GM12878 (cell line): ENCODE data around the gene PNLIPRP2. TPM values are rescaled to one million over a fixed set of nuclear protein-coding genes. Genes with fewer than 3 reads are reported as not detected.

ENCODE experiments used
- ATAC-seq: fragments of 200-7000 bp; cut with Tn5 transposase; 3 replicates; pipeline ENCODE4 v1.9.1; 2020; ENCODE audit warnings: mild to moderate bottlenecking, moderate library complexity
- BruUV-seq: library from RNA; stranded (reverse); fragments of 400-500 nt; replicated peaks from 2 replicates; lab custom pipeline; 2021; lab: Mats Ljungman, UMichigan
- CTCF ChIA-PET: fragments of 300-600 bp; sonication (Branson Sonifier 250); formaldehyde crosslinking; extraction: SDS; loops from one replicate; lab custom pipeline; 2021; ENCODE audit warnings: inconsistent platforms; lab: Yijun Ruan, JAX
- POLR2A ChIA-PET: fragments of 350-600 bp; formaldehyde crosslinking; extraction: SDS; loops from one replicate; lab custom pipeline; 2021; ENCODE audit warnings: inconsistent platforms; lab: Charles Lee
- RAD21 ChIA-PET: fragments of 300-600 bp; sonication (Branson Sonifier 250); formaldehyde crosslinking; loops from one replicate; lab custom pipeline; 2023; ENCODE audit warnings: antibody characterized with exemption; ENCODE audit not compliant: unreplicated experiment; lab: Charles Lee
- SMC1A ChIA-PET: fragments of 300-600 bp; sonication (Branson Sonifier 250); formaldehyde crosslinking; loops from one replicate; lab custom pipeline; 2023; ENCODE audit not compliant: unreplicated experiment, uncharacterized antibody; lab: Charles Lee
- DNase-seq: peaks from one replicate; pipeline ENCODE4 v3.0.0-alpha.2; 2011; ENCODE audit warnings: low read depth, low spot score
- FAIRE-seq: peaks from 3 replicates; lab custom pipeline; 2011; peaks lifted over from hg19 to GRCh38; lab: Jason Lieb, UNC
- H2AFZ ChIP-seq: 2 replicates; pipeline ENCODE4 v1.6.0; 2011; ENCODE audit warnings: low read depth, low read length, control low read depth; ENCODE audit not compliant: control insufficient read depth
- H3K27ac ChIP-seq: 2 replicates; pipeline ENCODE4 v1.5.1; 2011; ENCODE audit warnings: control low read depth; ENCODE audit not compliant: control insufficient read depth, insufficient read depth
- H3K27me3 ChIP-seq, 2 experiments: replicated peaks in 1 of 2; 2 replicates each; pipeline versions ENCODE4 v1.6.0 to v1.6.1; 2011; ENCODE audit warnings: low read length in 1 of 2; ENCODE audit not compliant: control insufficient read depth in 2 of 2, insufficient read depth in 2 of 2
- H3K36me3 ChIP-seq, 2 experiments: 2 replicates each; pipeline ENCODE4 v1.5.1; 2011; ENCODE audit warnings: low read length in 1 of 2; ENCODE audit not compliant: control insufficient read depth in 2 of 2, insufficient read depth in 2 of 2
- H3K4me1 ChIP-seq: 2 replicates; pipeline ENCODE4 v1.6.1; 2011; ENCODE audit warnings: mild to moderate bottlenecking, low read length, moderate library complexity, mixed read lengths; ENCODE audit not compliant: control insufficient read depth, insufficient read depth
- H3K4me2 ChIP-seq: 2 replicates; pipeline ENCODE4 v1.6.0; 2011; ENCODE audit warnings: control low read depth; ENCODE audit not compliant: control insufficient read depth, insufficient read depth
- H3K4me3 ChIP-seq: fragments of 200-600 bp; sonication (generic); 2 replicates; pipeline ENCODE4 v1.5.1; 2016
- H3K79me2 ChIP-seq: 2 replicates; pipeline ENCODE4 v1.6.0; 2011; ENCODE audit warnings: low read length; ENCODE audit not compliant: control insufficient read depth, insufficient read depth
- H3K9ac ChIP-seq: 2 replicates; pipeline ENCODE4 v1.8.0; 2011; ENCODE audit warnings: low read length, control low read depth, mixed read lengths; ENCODE audit not compliant: control insufficient read depth, insufficient read depth
- H3K9me3 ChIP-seq: replicated peaks from 3 replicates; pipeline ENCODE4 v1.5.1; 2011; ENCODE audit warnings: mild to moderate bottlenecking, low read length; ENCODE audit not compliant: control insufficient read depth, insufficient read depth
- H4K20me1 ChIP-seq: 2 replicates; pipeline ENCODE4 v1.6.0; 2011; ENCODE audit not compliant: control insufficient read depth, insufficient read depth
- BACH1 ChIP-seq: fragments of 450-650 bp; IDR thresholded peaks from 2 replicates; pipeline ENCODE4 v1.6.1; 2017; ENCODE audit warnings: mild to moderate bottlenecking, borderline replicate concordance
- BHLHE40 ChIP-seq, 2 experiments: fragments of 450-650 bp in 1 of 2; IDR thresholded peaks; 2 replicates each; pipeline ENCODE4 v1.6.1; 2011 to 2017; ENCODE audit warnings: low read depth in 2 of 2, borderline replicate concordance in 1 of 2, improper control_type of control experiment in 1 of 2, low read length in 1 of 2, mild to moderate bottlenecking in 1 of 2
- ETV6 ChIP-seq, 2 experiments: fragments of 450-650 bp in 1 of 2; IDR thresholded peaks in 1 of 2; conservative IDR thresholded peaks in 1 of 2; 2 replicates each; pipeline ENCODE4 v1.6.1; 2014; ENCODE audit warnings: antibody characterized with exemption in 1 of 2, borderline replicate concordance in 1 of 2, low read depth in 1 of 2, mild to moderate bottlenecking in 1 of 2, moderate library complexity in 1 of 2
- HDAC6 ChIP-seq: fragments of 200-600 bp; sonication (generic); IDR thresholded peaks from one replicate; pipeline ENCODE4 v1.8.0; 2017; ENCODE audit warnings: antibody characterized with exemption; ENCODE audit not compliant: unreplicated experiment
- LARP7 ChIP-seq: fragments of 450-650 bp; IDR thresholded peaks from 2 replicates; pipeline ENCODE4 v1.6.1; 2017; ENCODE audit warnings: mild to moderate bottlenecking
- MTA3 ChIP-seq: IDR thresholded peaks from 2 replicates; pipeline ENCODE4 v1.6.1; 2012; ENCODE audit warnings: low read length, inconsistent platforms, borderline replicate concordance
- PAX5 ChIP-seq: IDR thresholded peaks from 2 replicates; pipeline ENCODE4 v1.6.1; 2011; ENCODE audit warnings: low read depth, low read length, borderline replicate concordance
- PML ChIP-seq: IDR thresholded peaks from 2 replicates; pipeline ENCODE4 v1.6.1; 2012; ENCODE audit warnings: low read length, inconsistent platforms
- ZNF24 ChIP-seq: fragments of 450-650 bp; IDR thresholded peaks from 2 replicates; pipeline ENCODE4 v1.6.1; 2017; ENCODE audit warnings: antibody characterized with exemption, mild to moderate bottlenecking
- ZNF274 ChIP-seq: IDR thresholded peaks from one replicate; pipeline ENCODE4 v1.8.0; 2011; ENCODE audit not compliant: insufficient read length, insufficient read depth
- ZNF687 ChIP-seq: fragments of 450-650 bp; IDR thresholded peaks from 2 replicates; pipeline ENCODE4 v1.6.1; 2017; ENCODE audit warnings: mild to moderate bottlenecking, moderate library complexity
- ZSCAN29 ChIP-seq: fragments of 450-650 bp; IDR thresholded peaks from 2 replicates; pipeline ENCODE4 v1.6.1; 2017; ENCODE audit warnings: mild to moderate bottlenecking, moderate library complexity
- WGBS: methylation state at CpG from one replicate; pipeline ENCODE4 v1.1.6; 2016; ENCODE audit warnings: low lambda C conversion rate; ENCODE audit not compliant: insufficient replicate concordance, insufficient coverage; ENCODE audit errors: missing lambda C conversion rate; 5-methylcytosine and 5-hydroxymethylcytosine counted together
- in situ Hi-C: fragments of 300-500 bp; cut with MboI; formaldehyde crosslinking; loops from 9 replicates; pipeline ENCODE4 v1.14.3; 2018; ENCODE audit warnings: mixed read lengths
- intact Hi-C: fragments of 100-400 bp; cut with micrococcal nuclease; formaldehyde crosslinking; loops from one replicate; pipeline ENCODE4 v1.14.2; 2022; ENCODE audit not compliant: unreplicated experiment
- polyA plus RNA-seq, 11 experiments: library from polyadenylated mRNA; depleted of rRNA in 4 of 11; unstranded in 6 of 11; stranded (reverse) in 5 of 11; fragments of >200 nt; fragmentation: Nextera tagmentation in 4 of 11; fragmentation: Illumina TruSeq in 1 of 11; extraction: Ambion mirVana in 4 of 11; extraction: Trizol in 1 of 11; gene quantifications; 1 replicate in 1 of 11; 2 replicates in 10 of 11; pipeline versions ENCODE4 v1.2.1 to v1.2.3, GENCODE V29; 2011 to 2016; ENCODE audit warnings: inconsistent platforms in 2 of 11, missing spikeins in 2 of 11, low read depth in 1 of 11
- total RNA-seq, 4 experiments: library from RNA; depleted of rRNA in 3 of 4; stranded (reverse); fragments of >200 nt in 3 of 4; fragmentation: Illumina TruSeq in 1 of 4; extraction: Trizol in 1 of 4; gene quantifications; 2 replicates each; pipeline versions ENCODE4 v1.2.1 to v1.2.3, GENCODE V29; 2013 to 2021
- TF ChIP-seq, protein P1 (sequence below): fragments of 450-650 bp; IDR thresholded peaks from 2 replicates; pipeline ENCODE4 v1.6.1; 2018; ENCODE audit warnings: borderline replicate concordance, mild to moderate bottlenecking; ENCODE audit not compliant: partially characterized antibody

PNLIPRP2 gene
- total and polyA plus RNA-seq, 10 of the 15 experiments (the other 5 are each of a cell fraction or from before 2014, with no cell fraction given): 0.33 TPM; not detected in 9

- TF ChIP-seq, protein P1, sequence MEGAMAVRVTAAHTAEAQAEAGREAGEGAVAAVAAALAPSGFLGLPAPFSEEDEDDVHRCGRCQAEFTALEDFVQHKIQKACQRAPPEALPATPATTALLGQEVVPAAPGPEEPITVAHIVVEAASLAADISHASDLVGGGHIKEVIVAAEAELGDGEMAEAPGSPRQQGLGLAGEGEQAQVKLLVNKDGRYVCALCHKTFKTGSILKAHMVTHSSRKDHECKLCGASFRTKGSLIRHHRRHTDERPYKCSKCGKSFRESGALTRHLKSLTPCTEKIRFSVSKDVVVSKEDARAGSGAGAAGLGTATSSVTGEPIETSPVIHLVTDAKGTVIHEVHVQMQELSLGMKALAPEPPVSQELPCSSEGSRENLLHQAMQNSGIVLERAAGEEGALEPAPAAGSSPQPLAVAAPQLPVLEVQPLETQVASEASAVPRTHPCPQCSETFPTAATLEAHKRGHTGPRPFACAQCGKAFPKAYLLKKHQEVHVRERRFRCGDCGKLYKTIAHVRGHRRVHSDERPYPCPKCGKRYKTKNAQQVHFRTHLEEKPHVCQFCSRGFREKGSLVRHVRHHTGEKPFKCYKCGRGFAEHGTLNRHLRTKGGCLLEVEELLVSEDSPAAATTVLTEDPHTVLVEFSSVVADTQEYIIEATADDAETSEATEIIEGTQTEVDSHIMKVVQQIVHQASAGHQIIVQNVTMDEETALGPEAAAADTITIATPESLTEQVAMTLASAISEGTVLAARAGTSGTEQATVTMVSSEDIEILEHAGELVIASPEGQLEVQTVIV: no peak
- TF ChIP-seq ZSCAN29: no peak
- TF ChIP-seq BACH1: no peak
- no peak for TF ChIP-seq HDAC6
- TF ChIP-seq, all 136 proteins: peak for 0
Observed at GRCh38 chr10:116672891-116673290, 52.1 kb downstream of the PNLIPRP2 start (continued).

DNA sequence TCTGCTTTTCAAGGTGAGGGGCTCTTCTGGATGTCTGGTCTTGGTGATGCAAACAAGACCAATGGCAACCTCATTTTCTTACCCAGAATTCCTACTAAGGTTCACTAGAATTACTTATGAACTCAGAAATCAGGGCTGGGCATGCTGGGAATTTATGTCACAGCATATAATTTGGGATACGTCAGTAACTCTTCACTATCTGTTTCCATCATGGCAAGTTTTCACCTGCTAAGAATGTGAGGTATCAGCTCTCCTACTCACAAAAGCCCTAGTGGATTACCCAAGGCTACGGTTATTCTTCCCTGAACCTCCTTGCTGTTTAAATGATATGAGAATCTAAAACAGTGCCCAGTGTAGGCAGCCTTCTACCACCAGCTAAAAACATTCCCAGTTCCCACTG, 53.1 kb downstream of the PNLIPRP2 start:
- H3K36me3 ChIP-seq: no peaks in the 10 kb centered on the region
- ATAC-seq (no peak), DNase-seq (no peak)
- no peaks in the 10 kb centered on the region for H3K79me2 ChIP-seq
- ChIA-PET CTCF (no interaction called here), RAD21 (no interaction called here), POLR2A (no interaction called here)
- no peaks in the 10 kb centered on the region for H3K4me1 ChIP-seq
- H3K4me2 ChIP-seq: no peak overlapping the region
- BruUV-seq: no TSS peak
- WGBS: 24% methylated on average over 2 of the region's 2 CpGs
- in situ Hi-C loops: no loop called here
- H2AFZ ChIP-seq: no peak overlapping the region
- intact Hi-C loops: no loop called here
- no peak for TF ChIP-seq ZNF687
- no peak for TF ChIP-seq ZNF274
- TF ChIP-seq MTA3: no peak
- TF ChIP-seq LARP7: no peak
- no peak for TF ChIP-seq PAX5
- no peak for TF ChIP-seq BHLHE40 (IDR thresholded peaks at IDR 0.05; ENCODE audit: borderline replicate concordance in 1 of 2, low read depth in 2 of 2, low read length in 1 of 2)
- TF ChIP-seq PML: no peak
- no peak for TF ChIP-seq ZNF24
- TF ChIP-seq BACH1: no peak
- no peak for TF ChIP-seq ETV6 (conservative IDR thresholded peaks at IDR 0.05 in 1 of 2, IDR thresholded peaks at IDR 0.05 in 1 of 2; ENCODE audit: borderline replicate concordance in 1 of 2, low read depth in 1 of 2)
- TF ChIP-seq, all 136 proteins: peak for 0
- Histone ChIP-seq H4K20me1 (no peaks in the 10 kb centered on the region), H3K27ac (no peak overlapping the region), H3K9ac (no peak overlapping the region), H3K27me3 (no peaks in the 10 kb centered on the region; a peak in 1 of 4 replicates), H3K9me3 (no peaks in the 10 kb centered on the region), H3K4me3 (no peak overlapping the region)
- SMC1A ChIA-PET: no interaction called here
- FAIRE-seq: no peak
